CD4-positive, alpha-beta T cell (primary cell): ENCODE measurements around the gene CDH13. TPM values are rescaled to one million over a fixed set of nuclear protein-coding genes. Genes with fewer than 3 reads are reported as not detected.
A peak's percentile ranks its signal among the peaks of the same experiment; 100 is the strongest.
"Not testable (repeated sequence)": the region's sequence is repeated elsewhere in the genome, so short reads cannot be mapped to it uniquely, and the experiment has no call there.

ENCODE experiments used
- ATAC-seq: fragments of 200-7000 bp; cut with Tn5 transposase; one replicate; pipeline ENCODE4 v1.10.0; 2022; ENCODE audit warnings: mild to moderate bottlenecking; ENCODE audit not compliant: poor library complexity
- CTCF ChIA-PET: fragments of 350-600 bp; sonication (Branson Sonifier 250); formaldehyde crosslinking; loops from one replicate; lab custom pipeline; 2021; ENCODE audit warnings: antibody characterized with exemption, inconsistent platforms; lab: Charles Lee
- POLR2A ChIA-PET: fragments of 350-600 bp; sonication (Branson Sonifier 250); formaldehyde crosslinking; loops from one replicate; lab custom pipeline; 2021; ENCODE audit warnings: antibody characterized with exemption, inconsistent platforms; lab: Charles Lee
- DNase-seq, 14 experiments: peaks; one replicate each; pipeline ENCODE4 v3.0.0-alpha.2; 2013 to 2020; ENCODE audit warnings: mixed read lengths in 2 of 14
- H3K27ac ChIP-seq, 2 donors: one replicate each; pipeline versions ENCODE4 v1.5.1 to v1.7.0; 2013; ENCODE audit warnings: low read length in 2 of 2, low read depth in 1 of 2, mild to moderate bottlenecking in 1 of 2
- H3K27me3 ChIP-seq, 2 experiments: 1 replicate in 1 of 2; 2 replicates in 1 of 2; pipeline versions ENCODE4 v1.6.1 to v1.7.0; 2013; ENCODE audit warnings: low read length in 2 of 2, control low read depth in 1 of 2, mild to moderate bottlenecking in 1 of 2, moderate library complexity in 1 of 2; ENCODE audit not compliant: insufficient read depth in 2 of 2, control insufficient read depth in 1 of 2
- H3K36me3 ChIP-seq: one replicate; pipeline ENCODE4 v1.6.1; 2013; ENCODE audit warnings: low read length, control low read depth; ENCODE audit not compliant: insufficient read depth
- H3K4me1 ChIP-seq: one replicate; pipeline ENCODE4 v1.6.1; 2013; ENCODE audit warnings: low read length, control low read depth; ENCODE audit not compliant: insufficient read depth
- H3K4me3 ChIP-seq: one replicate; pipeline ENCODE4 v1.5.1; 2013; ENCODE audit warnings: mild to moderate bottlenecking, low read length, moderate library complexity
- H3K9me3 ChIP-seq, 2 experiments: 1 replicate in 1 of 2; 2 replicates in 1 of 2; pipeline versions ENCODE4 v1.6.1 to v1.7.0; 2013; ENCODE audit warnings: low read length in 2 of 2, mild to moderate bottlenecking in 2 of 2, control low read depth in 1 of 2, moderate library complexity in 1 of 2; ENCODE audit not compliant: control insufficient read depth in 1 of 2, insufficient read depth in 1 of 2
- H3K27ac Mint-ChIP-seq: one replicate; pipeline ENCODE4 v1.8.0; 2020; ENCODE audit warnings: mixed read lengths
- H3K27me3 Mint-ChIP-seq: one replicate; pipeline ENCODE4 v1.8.0; 2021; ENCODE audit warnings: mixed read lengths
- H3K36me3 Mint-ChIP-seq: one replicate; pipeline ENCODE4 v1.8.0; 2021; ENCODE audit warnings: low read depth, mixed read lengths
- H3K4me1 Mint-ChIP-seq: one replicate; pipeline ENCODE4 v1.8.0; 2021; ENCODE audit warnings: low read depth, mixed read lengths
- H3K4me3 Mint-ChIP-seq: one replicate; pipeline ENCODE4 v1.8.0; 2020; ENCODE audit warnings: mild to moderate bottlenecking, mixed read lengths
- H3K9me3 Mint-ChIP-seq: one replicate; pipeline ENCODE4 v1.8.0; 2020; ENCODE audit warnings: mixed read lengths
- intact Hi-C, 2 experiments: fragments of 100-400 bp; cut with DNase I in 1 of 2; cut with micrococcal nuclease in 1 of 2; formaldehyde crosslinking; loops; one replicate each; pipeline versions ENCODE4 v1.15.1 to v1.9.0; 2023 to 2025; cut with DNase I, micrococcal nuclease
- total RNA-seq, 174 experiments: library from RNA in 2 of 174; stranded (reverse) in 2 of 174; gene quantifications; one replicate each; pipeline ENCODE4 v1.2.3 and lab custom pipeline; 2021 to 2026
- TF ChIP-seq, protein P1 (sequence below): fragments of 200-600 bp; IDR thresholded peaks from one replicate; pipeline ENCODE4 v1.8.0; 2022; ENCODE audit warnings: antibody characterized with exemption, mild to moderate bottlenecking

CDH13 gene
- total RNA-seq, 2 experiments from 2014 or later, result not detected

DNA sequence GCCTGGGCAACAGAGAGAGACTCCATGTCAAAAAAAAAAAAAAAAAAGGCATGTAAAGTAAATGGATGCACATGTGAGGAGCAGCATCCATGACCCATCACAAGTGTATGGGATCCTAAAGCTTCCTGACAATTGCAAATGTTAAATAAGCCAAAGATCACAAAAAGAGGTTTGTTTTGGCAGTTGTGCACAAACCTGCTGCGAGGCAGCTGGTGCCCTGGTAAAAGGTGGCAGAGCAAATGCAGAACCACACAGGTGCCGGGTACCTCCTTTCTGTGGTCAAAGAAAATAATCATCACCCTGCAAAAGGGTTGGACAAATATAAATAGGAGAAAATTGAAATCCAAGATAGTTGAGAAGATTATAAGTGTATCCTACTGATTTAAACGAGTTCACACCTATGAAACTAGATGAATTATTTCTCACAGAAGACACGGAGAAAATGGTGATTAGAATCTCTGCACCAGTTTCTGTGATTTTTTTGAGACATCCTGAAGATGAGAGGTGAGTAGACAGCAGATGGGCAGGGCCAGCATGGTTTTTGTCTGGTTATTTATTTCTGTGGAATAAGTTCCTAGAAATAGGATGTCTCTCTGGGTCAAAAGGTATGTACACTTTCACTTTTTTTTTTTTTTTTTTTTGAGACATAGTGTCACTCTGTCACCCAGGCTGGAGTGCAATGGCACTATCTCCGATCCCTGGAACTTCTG is 291.3 kb downstream of the CDH13 start:
- TF ChIP-seq, protein P1, sequence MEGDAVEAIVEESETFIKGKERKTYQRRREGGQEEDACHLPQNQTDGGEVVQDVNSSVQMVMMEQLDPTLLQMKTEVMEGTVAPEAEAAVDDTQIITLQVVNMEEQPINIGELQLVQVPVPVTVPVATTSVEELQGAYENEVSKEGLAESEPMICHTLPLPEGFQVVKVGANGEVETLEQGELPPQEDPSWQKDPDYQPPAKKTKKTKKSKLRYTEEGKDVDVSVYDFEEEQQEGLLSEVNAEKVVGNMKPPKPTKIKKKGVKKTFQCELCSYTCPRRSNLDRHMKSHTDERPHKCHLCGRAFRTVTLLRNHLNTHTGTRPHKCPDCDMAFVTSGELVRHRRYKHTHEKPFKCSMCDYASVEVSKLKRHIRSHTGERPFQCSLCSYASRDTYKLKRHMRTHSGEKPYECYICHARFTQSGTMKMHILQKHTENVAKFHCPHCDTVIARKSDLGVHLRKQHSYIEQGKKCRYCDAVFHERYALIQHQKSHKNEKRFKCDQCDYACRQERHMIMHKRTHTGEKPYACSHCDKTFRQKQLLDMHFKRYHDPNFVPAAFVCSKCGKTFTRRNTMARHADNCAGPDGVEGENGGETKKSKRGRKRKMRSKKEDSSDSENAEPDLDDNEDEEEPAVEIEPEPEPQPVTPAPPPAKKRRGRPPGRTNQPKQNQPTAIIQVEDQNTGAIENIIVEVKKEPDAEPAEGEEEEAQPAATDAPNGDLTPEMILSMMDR, result no peak
- Mint-ChIP-seq H3K9me3 (peaks cover 7% of the 10 kb centered on the region), H3K36me3 (no peaks in the 10 kb centered on the region), H3K27ac (no peak overlapping the region), H3K4me3 (no peak overlapping the region), H3K4me1 (no peaks in the 10 kb centered on the region), H3K27me3 (peaks cover 21% of the 10 kb centered on the region)
- CTCF ChIA-PET, result no interaction called here
- no peak overlapping the region for H3K4me3 ChIP-seq
- intact Hi-C loops, result no loop called here
- no peak overlapping the region for H3K27ac ChIP-seq
- no peaks in the 10 kb centered on the region for H3K4me1 ChIP-seq
- POLR2A ChIA-PET, result no interaction called here
- peaks cover 0 to 3% of the 10 kb centered on the region in 2 experiments for H3K9me3 ChIP-seq
- no peaks in the 10 kb centered on the region for H3K36me3 ChIP-seq
- no peaks in the 10 kb centered on the region for H3K27me3 ChIP-seq
- no peak for DNase-seq
- ATAC-seq, result no peak

DNA sequence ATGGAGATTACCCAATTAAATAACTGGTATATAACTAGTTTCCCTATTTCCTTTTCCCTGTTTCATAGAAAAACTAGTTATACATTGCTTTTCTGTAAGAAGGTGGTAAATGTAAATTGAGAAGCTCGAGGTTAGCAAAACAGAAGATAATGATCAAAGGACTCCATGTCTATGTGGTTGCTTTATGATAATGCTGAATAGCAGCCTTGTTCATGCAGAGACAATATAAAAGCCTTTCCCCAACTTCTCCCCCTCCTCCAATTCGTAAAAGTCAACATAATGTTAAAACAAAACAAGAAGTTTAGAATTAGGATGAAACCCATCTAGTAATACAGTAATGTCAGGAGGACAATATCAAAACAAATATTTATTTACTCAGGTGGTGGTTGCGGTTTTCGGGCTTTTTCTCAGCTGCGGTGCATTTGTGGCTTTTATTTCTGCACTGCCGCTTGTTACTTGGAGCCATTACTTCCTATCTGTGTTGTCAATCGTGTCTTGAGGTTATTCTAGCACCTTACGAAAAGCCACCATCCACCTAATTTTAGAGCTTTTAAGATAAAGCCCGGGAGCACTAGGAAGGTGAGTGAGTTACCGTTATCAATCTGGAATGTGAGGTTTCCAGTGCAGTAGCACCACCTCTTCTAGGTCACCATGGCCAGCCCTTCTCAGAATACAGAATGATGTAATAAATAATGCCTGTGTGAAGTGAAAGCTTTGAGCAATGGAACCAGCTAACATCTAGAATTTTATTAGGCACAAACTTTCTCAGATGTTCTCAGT is 297.5 kb downstream of the CDH13 start:
- Histone ChIP-seq H3K9me3 (no peaks in the 10 kb centered on the region), H3K36me3 (no peaks in the 10 kb centered on the region), H3K4me3 (no peak overlapping the region), H3K4me1 (peaks cover 11% of the 10 kb centered on the region), H3K27me3 (no peaks in the 10 kb centered on the region), H3K27ac (no peak overlapping the region)
- Mint-ChIP-seq H3K27me3 (peaks cover 26% of the 10 kb centered on the region), H3K36me3 (no peaks in the 10 kb centered on the region), H3K4me3 (no peak overlapping the region), H3K4me1 (peaks cover 15% of the 10 kb centered on the region), H3K9me3 (peaks cover 11% of the 10 kb centered on the region), H3K27ac (no peak overlapping the region)
- POLR2A ChIA-PET, result no interaction called here
- ATAC-seq, result peak; percentile 24
- DNase-seq, result peak in 3 of 14 experiments; percentile 38 to 56 (median 48)
- TF ChIP-seq, protein P1, result no peak
- intact Hi-C loops, result no loop called here
- CTCF ChIA-PET, result no interaction called here

GRCh38 chr16:82926500-82926899 is 299.7 kb downstream of the CDH13 start:
- POLR2A ChIA-PET, result no interaction called here
- ATAC-seq, result no peak
- H3K27me3 ChIP-seq, result no peaks in the 10 kb centered on the region
- H3K4me3 ChIP-seq, result no peak overlapping the region
- no peaks in the 10 kb centered on the region for H3K9me3 ChIP-seq
- DNase-seq, result no peak
- peaks cover 15% of the 10 kb centered on the region for H3K4me1 Mint-ChIP-seq
- H3K4me1 ChIP-seq, result peaks cover 11% of the 10 kb centered on the region
- intact Hi-C loops, result no loop called here
- H3K9me3 Mint-ChIP-seq, result peaks cover 10% of the 10 kb centered on the region
- no peaks in the 10 kb centered on the region for H3K36me3 Mint-ChIP-seq
- CTCF ChIA-PET, result interaction anchor here (0.6 kb wide), 1 partner anchor 198 kb away, joined by 3 read pairs; no protein-coding TSS in a partner anchor
- peaks cover 19% of the 10 kb centered on the region for H3K27me3 Mint-ChIP-seq
- H3K27ac Mint-ChIP-seq, result no peak overlapping the region
- TF ChIP-seq, protein P1, result no peak
- no peak overlapping the region for H3K4me3 Mint-ChIP-seq
- no peak overlapping the region for H3K27ac ChIP-seq
- H3K36me3 ChIP-seq, result no peaks in the 10 kb centered on the region

DNA sequence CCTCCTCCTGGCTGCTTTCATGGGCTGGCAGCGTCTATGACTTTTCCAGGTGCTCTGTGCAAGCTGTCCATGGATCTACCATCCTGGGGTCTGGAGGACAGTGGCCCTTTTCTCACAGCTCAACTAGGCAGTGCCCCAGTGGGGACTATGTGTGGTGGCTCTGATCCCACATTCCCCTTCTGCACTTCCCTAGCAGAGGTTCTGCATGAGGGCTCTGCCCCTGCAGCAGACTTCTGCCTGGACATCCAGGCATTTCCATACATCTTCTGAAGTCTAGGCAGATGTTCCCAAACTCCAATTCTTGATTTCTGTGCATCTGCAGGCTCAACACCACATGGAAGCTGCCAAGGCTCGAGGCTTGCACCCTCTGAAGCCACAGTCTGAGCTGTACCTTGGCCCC is 307.2 kb downstream of the CDH13 start:
- H3K27me3 Mint-ChIP-seq, H3K27ac ChIP-seq, H3K36me3 Mint-ChIP-seq, DNase-seq, intact Hi-C loops, H3K4me3 ChIP-seq, H3K27ac Mint-ChIP-seq, H3K36me3 ChIP-seq, H3K4me3 Mint-ChIP-seq, ATAC-seq, H3K9me3 ChIP-seq, CTCF ChIA-PET, H3K4me1 ChIP-seq, POLR2A ChIA-PET, H3K27me3 ChIP-seq, H3K4me1 Mint-ChIP-seq: not testable (repeated sequence)
- H3K9me3 Mint-ChIP-seq, result peaks cover 13% of the 10 kb centered on the region
